IMR-90 (cell line): ENCODE measurements around the gene CC2D2B. TPM values are rescaled to one million over a fixed set of nuclear protein-coding genes. Genes with fewer than 3 reads are reported as not detected.

Source experiments
- ATAC-seq: fragments of 200-7000 bp; cut with Tn5 transposase; 2 replicates; pipeline ENCODE4 v1.9.1; 2020; ENCODE audit warnings: low read depth, mild to moderate bottlenecking, moderate library complexity
- BruUV-seq: library from RNA; stranded (reverse); fragments of 400-500 nt; replicated peaks from 2 replicates; lab custom pipeline; 2021; lab: Mats Ljungman, UMichigan
- CTCF ChIA-PET: fragments of 300-600 bp; formaldehyde crosslinking; extraction: SDS; loops from one replicate; lab custom pipeline; 2021; ENCODE audit warnings: antibody characterized with exemption; lab: Yijun Ruan, JAX
- POLR2A ChIA-PET: fragments of 300-600 bp; sonication (Branson Sonifier 250); formaldehyde crosslinking; loops from one replicate; lab custom pipeline; 2022; ENCODE audit warnings: antibody characterized with exemption; ENCODE audit not compliant: unreplicated experiment; lab: Charles Lee
- DNase-seq: peaks from one replicate; pipeline ENCODE4 v3.0.0; 2013
- H2AFZ ChIP-seq: replicated peaks from 2 replicates; pipeline ENCODE3; 2013; ENCODE audit warnings: low read length, mild to moderate bottlenecking; ENCODE audit not compliant: poor library complexity
- H2AK5ac ChIP-seq: 2 replicates; pipeline ENCODE4 v1.6.1; 2013; ENCODE audit warnings: low read depth, low read length, inconsistent platforms
- H2AK9ac ChIP-seq: replicated peaks from 2 replicates; pipeline ENCODE3; 2013; ENCODE audit warnings: mild to moderate bottlenecking, low read depth, low read length, moderate library complexity; ENCODE audit not compliant: poor library complexity
- H2BK120ac ChIP-seq: 2 replicates; pipeline ENCODE4 v1.6.1; 2013; ENCODE audit warnings: low read depth, low read length, inconsistent platforms
- H2BK15ac ChIP-seq: 3 replicates; pipeline ENCODE4 v1.6.1; 2013; ENCODE audit warnings: low read depth, low read length, inconsistent platforms
- H2BK20ac ChIP-seq: 2 replicates; pipeline ENCODE4 v1.6.1; 2013; ENCODE audit warnings: low read depth, mild to moderate bottlenecking, inconsistent platforms, low read length, moderate library complexity
- H2BK5ac ChIP-seq: 2 replicates; pipeline ENCODE4 v1.6.1; 2013; ENCODE audit warnings: mild to moderate bottlenecking, low read depth, low read length, inconsistent platforms; ENCODE audit not compliant: poor library complexity, severe bottlenecking
- H3K14ac ChIP-seq: replicated peaks from 2 replicates; pipeline ENCODE4 v1.6.1; 2013; ENCODE audit warnings: low read depth, low read length, inconsistent platforms
- H3K18ac ChIP-seq: 2 replicates; pipeline ENCODE4 v1.6.1; 2013; ENCODE audit warnings: low read depth, low read length, control low read depth
- H3K23ac ChIP-seq: 2 replicates; pipeline ENCODE4 v1.6.1; 2013; ENCODE audit warnings: low read depth, low read length, inconsistent platforms
- H3K27ac ChIP-seq: 2 replicates; pipeline ENCODE4 v1.5.1; 2013; ENCODE audit warnings: mild to moderate bottlenecking, control low read depth, low read length; ENCODE audit not compliant: insufficient read depth
- H3K27me3 ChIP-seq: 2 replicates; pipeline ENCODE4 v1.6.1; 2013; ENCODE audit warnings: low read length; ENCODE audit not compliant: control insufficient read depth, insufficient read depth
- H3K36me3 ChIP-seq: 2 replicates; pipeline ENCODE4 v1.6.1; 2013; ENCODE audit warnings: low read length, mixed read lengths; ENCODE audit not compliant: control insufficient read depth, insufficient read depth
- H3K4ac ChIP-seq: 2 replicates; pipeline ENCODE4 v1.6.1; 2013; ENCODE audit warnings: low read depth, low read length, inconsistent platforms
- H3K4me1 ChIP-seq: 2 replicates; pipeline ENCODE4 v1.6.1; 2013; ENCODE audit warnings: low read length, mixed read lengths; ENCODE audit not compliant: control insufficient read depth, insufficient read depth
- H3K4me2 ChIP-seq: 2 replicates; pipeline ENCODE4 v1.6.1; 2013; ENCODE audit warnings: low read depth, mild to moderate bottlenecking, control low read depth, low read length, moderate library complexity
- H3K4me3 ChIP-seq: 2 replicates; pipeline ENCODE4 v1.5.1; 2013; ENCODE audit warnings: low read depth, mild to moderate bottlenecking, control low read depth, low read length, moderate library complexity; ENCODE audit not compliant: insufficient read depth
- H3K56ac ChIP-seq: 2 replicates; pipeline ENCODE4 v1.6.1; 2013; ENCODE audit warnings: low read length, inconsistent platforms; ENCODE audit not compliant: insufficient read depth; ENCODE audit errors: extremely low read depth
- H3K79me1 ChIP-seq, 2 experiments: 2 replicates each; pipeline ENCODE4 v1.6.1; 2013; ENCODE audit warnings: low read length in 2 of 2, inconsistent platforms in 1 of 2, low read depth in 1 of 2
- H3K9ac ChIP-seq: 2 replicates; pipeline ENCODE4 v1.6.1; 2013; ENCODE audit warnings: low read depth, low read length, control low read depth
- H3K9me1 ChIP-seq: 2 replicates; pipeline ENCODE4 v1.6.1; 2013; ENCODE audit warnings: low read length, inconsistent platforms; ENCODE audit not compliant: insufficient read depth
- H3K9me3 ChIP-seq: 2 replicates; pipeline ENCODE4 v1.6.1; 2013; ENCODE audit warnings: low read length; ENCODE audit not compliant: control insufficient read depth, insufficient read depth
- H4K20me1 ChIP-seq: 2 replicates; pipeline ENCODE4 v1.6.1; 2013; ENCODE audit warnings: low read length, inconsistent platforms; ENCODE audit not compliant: insufficient read depth
- H4K5ac ChIP-seq: 2 replicates; pipeline ENCODE4 v1.6.1; 2013; ENCODE audit warnings: mild to moderate bottlenecking, low read depth, low read length, control low read depth
- H4K8ac ChIP-seq, 2 experiments: 2 replicates each; pipeline ENCODE4 v1.6.1; 2013; ENCODE audit warnings: low read depth in 2 of 2, low read length in 2 of 2, control low read depth in 1 of 2, inconsistent platforms in 1 of 2
- H4K91ac ChIP-seq: 2 replicates; pipeline ENCODE4 v1.6.1; 2013; ENCODE audit warnings: low read depth, low read length, inconsistent platforms; ENCODE audit not compliant: insufficient read depth
- MAFK ChIP-seq: IDR thresholded peaks from 2 replicates; pipeline ENCODE4 v1.6.1; 2012; ENCODE audit warnings: low read depth, low read length, improper control_type of control experiment
- MAZ ChIP-seq: IDR thresholded peaks from 2 replicates; pipeline ENCODE4 v1.6.1; 2012; ENCODE audit warnings: low read depth, mild to moderate bottlenecking, low read length, improper control_type of control experiment, moderate library complexity, borderline replicate concordance
- RCOR1 ChIP-seq: IDR thresholded peaks from 2 replicates; pipeline ENCODE4 v1.6.1; 2012; ENCODE audit warnings: mild to moderate bottlenecking, low read length, improper control_type of control experiment; ENCODE audit not compliant: insufficient replicate concordance
- WGBS, 2 experiments: methylation state at CpG; one replicate each; pipeline versions ENCODE4 v1.1.5 to v1.1.7; 2013; ENCODE audit warnings: missing lambda C conversion rate in 2 of 2; ENCODE audit not compliant: insufficient read length in 1 of 2; ENCODE audit errors: extremely low coverage in 2 of 2; 5-methylcytosine and 5-hydroxymethylcytosine counted together
- dilution Hi-C: fragments of 300-500 bp; cut with HindIII; formaldehyde crosslinking; loops from one replicate; pipeline ENCODE4 v1.14.3; 2018; ENCODE audit warnings: low sequenced_read_pairs; ENCODE audit not compliant: unreplicated experiment
- in situ Hi-C: fragments of 300-500 bp; cut with MboI; formaldehyde crosslinking; loops from 3 replicates; pipeline ENCODE4 v1.14.3; 2019; ENCODE audit warnings: low sequenced_read_pairs, inconsistent platforms, mixed read lengths
- intact Hi-C: fragments of 100-400 bp; cut with micrococcal nuclease; formaldehyde crosslinking; loops from 2 replicates; pipeline ENCODE4 v1.10.0; 2022
- polyA plus RNA-seq, 3 experiments: library from polyadenylated mRNA; depleted of rRNA; stranded (reverse); fragments of >200 nt; gene quantifications; 2 replicates each; pipeline ENCODE4 v1.2.3, GENCODE V29; 2012; ENCODE audit warnings: low replicate concordance in 1 of 3
- total RNA-seq: library from RNA; depleted of rRNA; stranded (reverse); fragments of >200 nt; gene quantifications from 2 replicates; pipeline ENCODE4 v1.2.3, GENCODE V29; 2012

The CC2D2B gene
- total and polyA plus RNA-seq, 2 of the 4 experiments (the other 2 are of a cell fraction), result not detected

- 5% methylated on average over 18 of the region's 58 CpGs; no CpG with 5 or more reads in 1 of the 2 experiments for WGBS, 2 experiments
- H3K14ac ChIP-seq, result peak overlapping the region; percentile 82
- H2BK5ac ChIP-seq, result peak overlapping the region; percentile 54
- peak overlapping the region; percentile 98 for H2AFZ ChIP-seq
- H3K9ac ChIP-seq, result peak overlapping the region; percentile 96
- intact Hi-C loops, result loop anchor here (1.0 to 5.0 kb wide), 4 partner anchors 47 to 352 kb away; partner anchors contain the start of genes CC2D2B, TCTN3 and ZNF518A
- H3K4me3 ChIP-seq, result peak overlapping the region; percentile 87
- peaks cover 1% of the 10 kb centered on the region; the same call in 1 of the 2 replicates for H3K36me3 ChIP-seq
- peaks cover 3% of the 10 kb centered on the region; the same call in 1 of the 2 replicates for H4K20me1 ChIP-seq
- no peaks in the 10 kb centered on the region; the same call in 1 of the 2 replicates for H3K4me1 ChIP-seq
- ChIA-PET CTCF (no interaction called here), POLR2A (no interaction called here)
- H4K8ac ChIP-seq, result peak overlapping the region; percentile 38 to 63; a peak in 3 of 4 replicates
- dilution Hi-C loops, result no loop called here
- H2AK5ac ChIP-seq, result peak overlapping the region; percentile 33; the same call in 1 of the 2 replicates
- peak overlapping the region; percentile 61 for H3K4ac ChIP-seq
- peaks cover 6 to 34% of the 10 kb centered on the region in 2 experiments for H3K79me1 ChIP-seq
- no TSS peak for BruUV-seq
- peak overlapping the region; percentile 32; the same call in 1 of the 2 replicates for H2BK120ac ChIP-seq
- peaks cover 3% of the 10 kb centered on the region for H3K9me1 ChIP-seq
- H3K27me3 ChIP-seq, result no peaks in the 10 kb centered on the region
- H4K91ac ChIP-seq, result peak overlapping the region; percentile 57
- H3K27ac ChIP-seq, result peak overlapping the region; percentile 86
- no peaks in the 10 kb centered on the region for H3K9me3 ChIP-seq
- H2BK15ac ChIP-seq, result no peak overlapping the region; the same call in 2 of the 3 replicates
- H3K4me2 ChIP-seq, result peak overlapping the region; percentile 99
- H4K5ac ChIP-seq, result peak overlapping the region; percentile 77
- ATAC-seq, result peak; percentile 60
- TF ChIP-seq MAFK (no peak), RCOR1 (no peak), MAZ (peak; percentile 38; the same call in 1 of the 2 replicates)
- H3K56ac ChIP-seq, result peak overlapping the region; percentile 80
- H3K18ac ChIP-seq, result peak overlapping the region; percentile 57
- peak overlapping the region; percentile 95 for H2AK9ac ChIP-seq
- DNase-seq, result peak; percentile 45
- in situ Hi-C loops, result no loop called here
- peak overlapping the region; percentile 87 for H3K23ac ChIP-seq
- H2BK20ac ChIP-seq, result no peak overlapping the region
Observed at GRCh38 chr10:96043893-96044715, 136.3 kb downstream of the CC2D2B start.
